HG03460 (cell line): ENCODE measurements around the gene COPS7A.

ENCODE experiments used
- ATAC-seq: cut with Tn5 transposase; IDR thresholded peaks from one replicate; pipeline ENCODE4 v1.9.1; 2021; ENCODE audit not compliant: unreplicated experiment

The COPS7A gene, protein sequence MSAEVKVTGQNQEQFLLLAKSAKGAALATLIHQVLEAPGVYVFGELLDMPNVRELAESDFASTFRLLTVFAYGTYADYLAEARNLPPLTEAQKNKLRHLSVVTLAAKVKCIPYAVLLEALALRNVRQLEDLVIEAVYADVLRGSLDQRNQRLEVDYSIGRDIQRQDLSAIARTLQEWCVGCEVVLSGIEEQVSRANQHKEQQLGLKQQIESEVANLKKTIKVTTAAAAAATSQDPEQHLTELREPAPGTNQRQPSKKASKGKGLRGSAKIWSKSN

DNA sequence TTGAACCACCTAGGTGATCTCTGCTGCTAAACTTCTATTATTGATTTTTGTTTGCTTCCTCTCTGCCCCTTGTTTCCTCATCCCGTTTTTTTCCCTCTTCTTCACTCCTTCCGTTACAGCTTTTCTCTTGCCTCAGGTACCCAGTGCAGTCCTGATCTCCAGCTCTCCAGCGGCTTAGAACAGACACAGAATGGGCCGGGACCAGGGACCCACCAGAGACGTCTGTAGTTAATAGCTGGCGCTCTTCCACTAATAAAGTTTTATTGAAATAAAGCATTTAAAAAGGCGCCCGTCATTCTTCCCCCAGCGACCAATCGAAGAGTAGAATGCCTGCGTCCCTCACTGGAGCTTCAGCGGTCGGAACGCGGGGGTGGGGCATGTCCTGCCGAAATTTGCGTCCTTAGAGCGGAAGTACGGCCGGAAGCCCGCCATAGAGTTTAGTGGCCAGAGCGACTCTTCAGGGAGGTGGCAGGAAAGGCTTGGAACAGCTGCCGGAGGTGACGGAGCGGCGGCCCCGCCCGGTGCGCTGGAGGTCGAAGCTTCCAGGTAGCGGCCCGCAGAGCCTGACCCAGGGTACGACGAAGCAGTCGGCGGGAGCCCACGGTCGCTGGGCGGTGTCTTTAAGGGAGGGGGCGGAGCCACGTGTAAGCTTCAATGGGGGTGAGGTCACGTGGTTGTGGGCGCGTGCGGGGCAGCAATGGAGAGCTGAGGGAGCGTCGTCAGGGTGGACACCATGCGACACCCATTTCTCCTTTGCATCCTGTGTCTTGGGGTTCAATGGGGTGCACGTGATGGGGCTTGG is at the start of gene COPS7A:
COPS7A (plus strand) TSS at position 440 of the 802 bp plus-strand sequence. CDS start 611 bp downstream, outside the sequence.
- peak; percentile 87 for ATAC-seq

DNA sequence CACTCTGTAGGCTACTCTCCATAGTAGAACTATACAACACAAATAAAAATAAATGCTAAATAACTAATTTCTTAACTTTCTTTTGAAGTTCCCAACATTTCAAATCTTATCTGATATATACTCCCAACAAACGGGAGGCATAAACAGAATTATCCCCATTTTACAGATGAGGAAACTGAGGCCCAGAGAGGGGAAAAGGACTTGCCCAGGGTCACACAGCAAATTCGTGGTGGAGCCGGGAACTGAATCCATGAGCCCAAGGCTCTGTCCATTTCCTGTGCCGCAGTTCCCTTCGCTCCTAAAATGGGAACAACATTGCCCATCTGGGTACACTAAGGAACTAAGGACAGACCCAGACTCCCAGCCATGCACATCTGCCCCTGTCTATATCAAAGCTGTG is 46.9 kb upstream of the COPS7A start:
- ATAC-seq, result no peak

GRCh38 chr12:6684609-6685008 is 39.2 kb upstream of the COPS7A start:
- ATAC-seq, result no peak

DNA sequence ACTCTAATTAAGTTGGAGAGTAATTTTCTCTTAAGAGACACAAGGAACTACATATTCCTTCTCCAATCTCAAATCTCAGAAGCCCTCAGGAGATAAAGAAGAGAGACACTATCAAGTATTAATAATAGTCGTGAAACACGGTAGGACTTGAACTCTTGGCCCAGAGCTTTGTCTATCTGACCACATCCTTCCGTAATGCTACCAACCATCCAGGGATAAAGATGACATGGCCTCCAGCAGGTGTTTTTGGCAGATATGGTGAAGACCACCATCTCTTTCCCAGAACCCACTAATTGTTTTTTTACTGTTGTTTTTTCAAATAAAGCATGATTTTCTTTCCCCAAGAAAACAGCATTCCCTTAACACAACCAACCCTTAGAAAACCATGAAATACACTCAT is 38.0 kb upstream of the COPS7A start:
- no peak for ATAC-seq

- ATAC-seq, result peak; percentile 4
Observed at GRCh38 chr12:6688543-6688998, 35.3 kb upstream of the COPS7A start.

GRCh38 chr12:6688999-6689882 is 34.6 kb upstream of the COPS7A start, which contains the start of gene ZNF384:
TSS of gene ZNF384 (minus strand) at chr12:6689375. CDS start at chr12:6679520, 9,855 bp downstream.
- ATAC-seq, result peak; percentile 81

DNA sequence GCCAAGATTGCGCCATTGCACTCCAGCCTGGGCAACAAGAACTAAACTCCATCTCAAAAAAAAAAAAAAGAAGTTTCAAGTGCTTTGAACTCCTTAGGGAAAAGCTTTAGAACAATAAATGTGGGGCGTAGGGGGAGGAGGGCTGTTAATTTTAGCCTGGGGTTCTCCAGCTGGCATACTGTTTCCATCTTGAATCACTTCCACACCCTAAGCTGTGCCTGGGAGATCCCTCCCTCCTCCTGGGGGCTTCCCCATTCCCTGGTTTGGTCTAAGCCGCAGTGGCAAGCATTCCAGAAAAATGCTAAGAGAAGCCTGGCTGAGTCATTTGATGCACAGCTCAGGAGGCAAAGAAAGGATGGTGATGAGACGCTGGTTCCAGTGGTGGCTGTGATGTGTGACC is 32.4 kb upstream of the COPS7A start:
- no peak for ATAC-seq

DNA sequence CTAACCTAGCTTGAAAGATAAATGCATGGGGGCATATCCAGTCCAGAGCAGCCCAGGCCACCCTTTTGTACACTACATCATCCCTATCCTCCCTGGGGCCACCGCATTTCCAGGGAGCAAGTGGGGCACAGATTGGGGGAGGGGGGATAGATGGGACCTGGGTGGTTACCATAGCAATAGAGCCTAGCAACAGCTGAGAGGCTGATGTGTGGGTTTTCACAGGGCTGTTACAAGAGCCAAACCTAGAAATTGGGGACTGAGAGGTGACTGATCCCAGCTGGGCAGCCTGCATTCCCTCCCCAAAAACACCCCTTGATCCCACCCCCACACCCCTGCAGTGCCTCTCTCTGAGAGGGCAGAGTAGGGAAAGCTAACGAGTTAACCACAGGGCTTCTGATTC is 31.0 kb upstream of the COPS7A start:
- ATAC-seq, result no peak

- no peak for ATAC-seq
Observed at GRCh38 chr12:6693832-6694355, 30.0 kb upstream of the COPS7A start.

- ATAC-seq, result no peak
Observed at GRCh38 chr12:6694701-6695100, 29.1 kb upstream of the COPS7A start.

GRCh38 chr12:6695313-6696045 is 28.4 kb upstream of the COPS7A start:
- ATAC-seq, result no peak

- no peak for ATAC-seq
Observed at GRCh38 chr12:6696690-6697583, 26.9 kb upstream of the COPS7A start.

DNA sequence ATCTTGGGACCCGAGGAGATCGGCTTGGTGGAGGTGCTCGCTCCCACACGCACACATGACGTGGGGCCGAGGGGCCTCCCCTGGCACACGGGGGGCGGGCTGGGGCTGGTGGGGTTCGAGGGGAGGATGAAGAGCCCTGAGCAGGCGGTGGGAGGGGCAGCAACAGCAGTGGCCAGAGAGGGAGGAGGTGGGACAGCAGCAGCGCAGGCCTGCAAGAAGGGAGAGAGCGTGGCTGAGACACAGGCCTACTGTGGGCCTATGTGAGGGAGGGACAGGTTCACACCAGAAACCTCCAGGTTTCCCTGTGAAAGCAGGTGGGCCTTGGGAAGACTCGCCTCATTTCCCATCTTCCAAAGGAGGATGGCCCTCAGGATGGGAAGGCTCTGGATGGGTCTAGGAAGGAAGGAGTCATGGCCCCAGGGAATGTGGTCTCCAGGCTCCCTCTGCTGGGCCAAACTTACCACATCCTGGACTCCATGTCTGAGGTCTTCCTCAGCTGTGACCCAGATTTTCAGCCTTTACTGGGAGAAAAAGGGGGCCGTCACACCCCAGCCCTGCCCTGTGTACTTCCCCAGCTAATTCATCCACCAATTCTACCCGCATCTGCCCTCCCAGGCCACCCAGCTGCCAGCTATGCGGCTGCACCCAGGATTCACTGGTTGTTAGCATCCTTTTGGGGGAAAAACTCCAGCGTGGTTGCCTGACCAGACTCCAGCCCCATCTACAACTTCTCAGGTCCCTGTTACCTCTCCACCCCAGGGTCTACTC is 26.1 kb upstream of the COPS7A start:
- ATAC-seq, result no peak

- ATAC-seq, result no peak
Observed at GRCh38 chr12:6698352-6699046, 25.3 kb upstream of the COPS7A start.

GRCh38 chr12:6699259-6699988 is 24.4 kb upstream of the COPS7A start:
- no peak for ATAC-seq

GRCh38 chr12:6699989-6700645 is 23.7 kb upstream of the COPS7A start:
- no peak for ATAC-seq

DNA sequence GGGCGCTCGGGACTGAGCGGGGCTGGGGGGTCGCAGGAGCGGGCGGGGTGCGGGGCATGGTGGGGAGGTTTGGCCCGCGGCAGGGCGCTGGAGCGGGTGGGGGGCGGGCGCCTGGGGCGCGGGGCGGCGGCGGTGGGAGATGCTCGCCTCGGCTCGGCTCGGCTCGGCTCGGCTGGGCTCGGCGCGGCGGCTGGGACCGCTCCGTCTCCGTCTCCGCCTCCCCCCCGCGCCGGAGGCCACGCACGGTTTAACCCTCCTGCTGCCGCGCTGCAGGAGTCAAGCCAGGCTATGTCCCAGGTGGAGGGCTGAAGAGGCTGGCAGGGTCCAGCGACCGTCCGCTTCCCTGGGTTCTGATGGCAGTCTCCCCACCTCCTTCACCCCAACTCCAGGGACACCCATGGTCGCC is 23.2 kb upstream of the COPS7A start, which contains the start of gene PIANP:
PIANP (minus strand) TSS at position 170 of the 406 bp plus-strand sequence. CDS start 2,754 bp downstream, outside the sequence.
- no peak for ATAC-seq
